Measurements from ENCODE around the gene TMCC2. TPM values are rescaled to one million over a fixed set of nuclear protein-coding genes. Genes with fewer than 3 reads are reported as not detected.

TMCC2 gene
- total and polyA plus RNA-seq, 2 experiments from 2014 or later: 2.6 to 9.9 TPM

GRCh38 chr1:205298191-205298994 is 70.6 kb downstream of the TMCC2 start:
- H3K4me3 ChIP-seq: no peak overlapping the region
- H3K36me3 ChIP-seq (ENCODE audit: insufficient read depth): peaks cover 5% of the 10 kb centered on the region; the same call in 1 of the 2 replicates
- Mint-ChIP-seq H3K4me1 (peaks cover 76% of the 10 kb centered on the region), H3K27ac (peak overlapping the region; percentile 84), H3K27me3 (ENCODE audit: insufficient read depth, low read depth, poor library complexity) (peaks cover 35% of the 10 kb centered on the region), H3K4me3 (no peak overlapping the region), H3K36me3 (ENCODE audit: low read depth) (peaks cover 14% of the 10 kb centered on the region), H3K9me3 (no peaks in the 10 kb centered on the region)
- no peak for TF ChIP-seq CTCF (conservative IDR thresholded peaks at IDR 0.05; ENCODE audit: low read depth in 2 of 2)
- no peak for TF ChIP-seq EZH2phosphoT487 (IDR thresholded peaks at IDR 0.05; ENCODE audit: unreplicated experiment)
- TF ChIP-seq POLR2AphosphoS5 (IDR thresholded peaks at IDR 0.05; ENCODE audit: low read depth): no peak
- no peak for TF ChIP-seq REST (IDR thresholded peaks at IDR 0.05; ENCODE audit: unreplicated experiment)
- TF ChIP-seq CREB1 (CRISPR knock-in tag; IDR thresholded peaks at IDR 0.05; ENCODE audit: low read depth): peak; percentile 12; the same call in 1 of the 2 replicates
- H2AFZ ChIP-seq: no peak overlapping the region
- peaks cover 52% of the 10 kb centered on the region for H3K4me1 ChIP-seq (ENCODE audit: insufficient read depth)
- no peaks in the 10 kb centered on the region for H4K20me1 ChIP-seq (replicated peaks; ENCODE audit: insufficient read depth)
- H3K27ac ChIP-seq (ENCODE audit: low read depth): peak overlapping the region; percentile 99; the same call in 1 of the 2 replicates
- DNase-seq (ENCODE audit: low spot score): peak; percentile 81
- H3K4me2 ChIP-seq: peak overlapping the region; percentile 35
- no peak for ATAC-seq
- H3K27me3 ChIP-seq (ENCODE audit: insufficient read depth): no peaks in the 10 kb centered on the region
- H3K79me2 ChIP-seq (replicated peaks; ENCODE audit: insufficient read depth): peaks cover 4% of the 10 kb centered on the region; the same call in 1 of the 2 replicates
- no peaks in the 10 kb centered on the region for H3K9me2 ChIP-seq (ENCODE audit: insufficient read depth)
- peaks cover 18% of the 10 kb centered on the region for H3F3A ChIP-seq (replicated peaks; ENCODE audit: low read depth)

GRCh38 chr1:205300149-205300548 is 72.4 kb downstream of the TMCC2 start:
- Mint-ChIP-seq H3K4me1 (peaks cover 61% of the 10 kb centered on the region), H3K27me3 (ENCODE audit: insufficient read depth, low read depth, poor library complexity) (peaks cover 30% of the 10 kb centered on the region), H3K27ac (peak overlapping the region; percentile 100), H3K4me3 (no peak overlapping the region; the same call in 2 of the 3 replicates), H3K36me3 (ENCODE audit: low read depth) (peaks cover 30% of the 10 kb centered on the region), H3K9me3 (no peaks in the 10 kb centered on the region)
- H2AFZ ChIP-seq: no peak overlapping the region
- peaks cover 4% of the 10 kb centered on the region; the same call in 1 of the 2 replicates for H3K79me2 ChIP-seq (replicated peaks; ENCODE audit: insufficient read depth)
- H3K36me3 ChIP-seq (ENCODE audit: insufficient read depth): peaks cover 5% of the 10 kb centered on the region; the same call in 1 of the 2 replicates
- peaks cover 37% of the 10 kb centered on the region for H3K4me1 ChIP-seq (ENCODE audit: insufficient read depth)
- H3K27me3 ChIP-seq (ENCODE audit: insufficient read depth): no peaks in the 10 kb centered on the region
- H3F3A ChIP-seq (replicated peaks; ENCODE audit: low read depth): peaks cover 18% of the 10 kb centered on the region
- peak overlapping the region; percentile 99 for H3K27ac ChIP-seq (ENCODE audit: low read depth)
- no peaks in the 10 kb centered on the region for H4K20me1 ChIP-seq (replicated peaks; ENCODE audit: insufficient read depth)
- ATAC-seq (no peak), DNase-seq (ENCODE audit: low spot score) (no peak)
- peak overlapping the region; percentile 59; the same call in 1 of the 2 replicates for H3K4me2 ChIP-seq
- H3K4me3 ChIP-seq: no peak overlapping the region
- no peaks in the 10 kb centered on the region for H3K9me2 ChIP-seq (ENCODE audit: insufficient read depth)
- no peak for TF ChIP-seq JUNB (IDR thresholded peaks at IDR 0.05; ENCODE audit: unreplicated experiment)
- no peak for TF ChIP-seq ZNF114 (CRISPR knock-in tag; IDR thresholded peaks at IDR 0.05)
- no peak for TF ChIP-seq CTCF (conservative IDR thresholded peaks at IDR 0.05; ENCODE audit: low read depth in 2 of 2)

Data from GM23338 (cell line).